CD4-positive, alpha-beta T cell treated with Interleukin-15 for 1 hour (primary cell): Measurements from ENCODE around the gene ACSM4.
"Not testable (repeated sequence)": the region's sequence is repeated elsewhere in the genome, so short reads cannot be mapped to it uniquely, and the experiment has no call there.

Experiments
- DNase-seq: peaks from one replicate; pipeline ENCODE4 v3.0.0-alpha.2; 2020

ACSM4 gene, protein sequence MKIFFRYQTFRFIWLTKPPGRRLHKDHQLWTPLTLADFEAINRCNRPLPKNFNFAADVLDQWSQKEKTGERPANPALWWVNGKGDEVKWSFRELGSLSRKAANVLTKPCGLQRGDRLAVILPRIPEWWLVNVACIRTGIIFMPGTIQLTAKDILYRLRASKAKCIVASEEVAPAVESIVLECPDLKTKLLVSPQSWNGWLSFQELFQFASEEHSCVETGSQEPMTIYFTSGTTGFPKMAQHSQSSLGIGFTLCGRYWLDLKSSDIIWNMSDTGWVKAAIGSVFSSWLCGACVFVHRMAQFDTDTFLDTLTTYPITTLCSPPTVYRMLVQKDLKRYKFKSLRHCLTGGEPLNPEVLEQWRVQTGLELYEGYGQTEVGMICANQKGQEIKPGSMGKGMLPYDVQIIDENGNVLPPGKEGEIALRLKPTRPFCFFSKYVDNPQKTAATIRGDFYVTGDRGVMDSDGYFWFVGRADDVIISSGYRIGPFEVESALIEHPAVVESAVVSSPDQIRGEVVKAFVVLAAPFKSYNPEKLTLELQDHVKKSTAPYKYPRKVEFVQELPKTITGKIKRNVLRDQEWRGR

DNA sequence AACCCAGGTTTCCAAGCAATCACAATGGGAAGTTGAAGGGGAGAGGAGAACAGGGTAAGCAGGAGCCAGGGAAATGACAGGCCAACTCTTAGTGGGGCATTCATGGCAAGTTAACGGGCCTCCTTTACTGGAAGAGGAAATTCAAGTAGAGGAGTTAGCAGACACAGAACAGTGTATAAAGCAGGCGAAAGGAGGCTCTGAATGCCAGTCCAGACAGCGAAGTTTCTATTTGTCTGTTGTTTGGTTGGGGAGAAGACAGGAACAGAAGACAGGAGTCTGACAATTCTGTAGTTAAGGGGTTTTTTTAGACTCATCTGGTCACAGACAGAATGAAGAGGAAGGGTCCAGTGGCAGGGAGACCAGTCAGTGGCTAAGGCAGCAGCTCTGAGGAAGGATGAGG lies at the start of gene ACSM4:
ACSM4 (plus strand) TSS at position 301 of the 400 bp plus-strand sequence. CDS start 260 bp downstream, outside the sequence.
- no peak for DNase-seq

DNA sequence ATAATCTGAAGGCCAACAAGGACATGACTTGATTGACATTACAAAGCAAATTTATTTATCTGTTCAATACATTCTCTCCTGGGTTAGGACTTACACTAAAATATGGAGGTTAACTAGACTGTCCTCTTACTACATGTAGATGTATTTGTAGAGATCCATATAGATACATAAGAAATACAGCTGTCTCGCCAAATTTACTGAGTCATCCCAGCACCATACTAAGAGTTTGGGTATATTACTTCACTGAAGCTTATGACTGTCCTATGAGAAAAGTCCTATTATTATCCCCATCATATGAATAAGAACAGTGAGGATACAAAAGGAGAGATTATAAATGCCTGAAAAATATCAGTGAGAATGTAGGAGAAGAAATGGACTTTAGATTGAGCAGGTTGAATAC lies 44.8 kb upstream of the ACSM4 start:
- no peak for DNase-seq

DNA sequence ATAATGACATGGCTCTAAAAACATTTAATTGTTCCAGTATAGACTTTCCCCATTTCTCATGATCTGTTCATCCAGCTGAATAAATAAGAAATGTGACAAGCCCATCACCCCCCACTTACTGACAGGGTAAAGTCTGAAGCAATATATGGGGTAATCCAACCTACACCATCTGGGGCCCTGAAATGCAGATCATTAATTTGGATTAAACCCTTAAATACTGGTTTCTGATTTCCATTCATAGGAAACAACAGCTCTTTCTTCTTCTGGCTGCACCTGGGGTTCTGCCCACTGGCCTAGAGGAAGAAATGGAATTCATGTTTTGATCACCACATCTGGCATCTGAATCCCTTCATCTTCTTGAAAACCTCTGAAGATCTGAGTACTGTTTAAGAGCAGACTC lies 39.3 kb upstream of the ACSM4 start:
- DNase-seq, result no peak

DNA sequence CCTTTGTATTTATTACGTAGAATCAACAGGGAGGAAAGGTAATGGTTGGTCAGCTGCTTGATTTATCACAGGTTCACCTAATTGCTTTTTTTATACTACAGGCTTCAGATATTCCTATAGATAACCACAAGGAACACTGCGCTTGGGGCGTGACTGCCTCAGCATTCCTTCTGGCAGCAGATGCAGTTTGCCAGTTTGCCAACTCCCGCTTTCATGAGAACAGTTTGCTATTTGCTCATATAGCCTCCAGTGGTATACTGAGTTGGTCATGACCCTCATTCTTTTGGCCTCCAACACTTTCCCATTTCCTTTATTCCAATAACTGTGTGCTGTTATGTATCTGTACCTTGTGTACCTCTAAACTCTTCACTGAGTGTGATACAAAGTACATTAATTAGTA lies 38.6 kb upstream of the ACSM4 start:
- no peak for DNase-seq

DNA sequence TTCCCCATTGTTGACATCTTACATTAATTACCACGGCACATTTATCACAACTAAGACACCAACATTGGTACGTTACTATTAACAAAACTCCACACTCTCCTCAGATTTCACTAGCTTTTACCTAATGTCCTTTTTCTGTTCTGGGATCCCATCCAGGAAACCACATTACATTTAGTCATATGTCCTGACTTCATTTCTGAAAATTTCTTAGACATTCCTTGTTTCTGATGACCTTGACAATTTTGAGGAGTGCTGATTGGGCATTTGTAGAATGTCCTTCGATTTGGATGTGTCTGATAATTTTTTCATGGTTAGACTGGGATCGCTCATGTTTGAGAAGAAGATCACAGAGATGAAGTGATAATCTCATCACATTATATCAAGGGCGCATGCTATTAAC lies 34.6 kb upstream of the ACSM4 start:
- DNase-seq, result no peak

DNA sequence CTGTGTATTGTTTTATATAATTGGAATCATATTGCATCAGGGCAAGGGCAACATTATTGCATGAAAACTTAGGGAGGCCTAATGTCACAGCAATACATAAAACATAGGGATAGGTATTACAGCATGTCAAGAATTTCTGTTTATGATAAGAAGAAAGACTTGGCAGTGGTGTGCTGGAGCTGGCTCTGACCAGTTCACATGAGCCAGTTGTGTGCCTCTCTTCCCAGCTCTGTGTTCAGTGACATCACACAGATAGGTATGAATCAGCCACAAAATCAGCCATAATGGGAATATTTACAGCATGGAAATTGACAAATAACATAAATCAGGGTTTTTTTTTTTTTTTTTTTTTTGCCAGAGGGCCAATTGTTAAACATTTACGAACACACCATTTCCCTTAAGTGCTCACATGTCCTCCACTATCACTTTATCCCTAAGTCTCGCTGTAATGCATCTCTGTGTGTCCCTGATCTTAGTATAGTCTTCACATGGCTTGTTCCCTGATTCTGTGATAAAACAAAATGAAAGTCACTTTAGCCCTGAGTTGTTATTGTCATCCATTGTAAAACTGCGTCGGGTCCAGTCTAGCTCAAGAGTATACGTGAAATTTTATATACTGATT lies 31.9 kb upstream of the ACSM4 start:
- no peak for DNase-seq

DNA sequence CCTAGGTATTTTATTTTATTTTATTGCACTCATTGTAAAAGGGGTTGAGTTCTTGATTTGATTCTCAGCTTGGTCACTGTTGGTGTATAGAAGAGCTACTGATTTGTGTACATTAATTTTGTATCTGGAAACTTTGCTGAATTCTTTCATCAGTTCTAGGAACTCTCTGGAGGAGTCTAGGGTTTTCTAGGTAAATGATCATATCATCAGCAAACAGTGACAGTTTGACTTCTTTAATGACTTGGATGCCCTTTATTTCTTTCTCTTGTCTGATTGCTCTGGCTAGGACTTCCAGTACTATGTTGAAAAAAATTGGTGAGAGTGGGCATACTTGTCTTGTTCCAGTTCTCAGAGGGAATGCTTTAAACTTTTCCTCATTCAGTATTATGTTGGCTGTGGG lies 28.4 kb upstream of the ACSM4 start:
- DNase-seq, result not testable (repeated sequence)

DNA sequence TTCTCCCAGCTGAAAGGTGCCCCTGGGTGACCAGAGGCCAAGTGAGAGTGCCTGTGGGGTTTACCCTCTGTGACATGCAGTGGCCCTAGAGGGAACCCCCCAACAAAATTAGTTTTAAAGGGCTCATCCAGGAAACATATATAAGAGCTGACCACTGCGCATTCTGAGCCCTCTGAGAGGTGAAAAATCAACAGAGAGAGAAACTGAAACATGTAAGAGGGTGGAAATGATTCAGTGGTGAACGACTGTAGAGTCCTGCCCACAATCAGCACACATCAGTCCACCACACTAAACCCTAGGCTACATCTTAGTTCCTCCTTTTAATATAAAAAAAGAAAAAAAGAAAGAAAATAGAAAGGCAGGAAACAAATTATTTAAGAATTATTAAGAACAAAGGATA lies 21.0 kb upstream of the ACSM4 start:
- no peak for DNase-seq

DNA sequence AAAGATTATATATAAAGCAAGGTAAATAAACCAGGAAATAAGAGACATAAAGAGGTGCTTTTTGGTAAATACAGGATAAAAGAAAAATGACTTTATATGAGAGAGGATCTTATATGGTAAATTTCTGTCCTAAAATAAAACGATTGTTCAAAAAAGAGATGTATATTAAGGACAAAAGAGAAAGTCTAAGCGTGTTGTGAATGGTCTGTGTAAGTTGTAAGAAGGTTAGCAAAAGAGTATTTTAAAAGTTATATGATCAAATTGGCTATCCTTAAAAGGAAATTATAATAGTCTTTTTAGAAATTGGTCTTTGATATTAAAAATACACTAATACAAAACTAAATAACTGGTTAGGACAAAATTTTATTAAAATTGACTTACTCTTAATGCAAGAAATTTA lies 14.1 kb upstream of the ACSM4 start:
- DNase-seq, result no peak

DNA sequence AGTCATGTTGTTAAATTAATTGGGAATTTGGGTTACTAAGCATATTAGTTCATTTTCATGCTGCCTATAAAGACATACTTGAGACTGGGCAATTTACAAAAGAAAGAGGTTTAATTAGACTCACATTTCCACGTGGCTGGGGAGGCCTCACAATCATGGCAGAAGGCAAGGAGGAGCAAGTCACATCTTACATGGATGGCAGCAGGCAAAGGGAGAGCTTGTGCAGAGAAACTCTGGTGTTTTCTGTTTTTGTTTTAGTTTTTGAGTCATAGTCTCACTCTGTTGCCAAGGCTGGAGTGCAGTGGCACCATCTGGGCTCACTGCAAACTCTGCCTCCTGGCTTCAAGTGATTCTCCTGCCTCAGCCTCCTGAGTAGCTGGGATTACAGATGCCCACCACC lies 13.3 kb upstream of the ACSM4 start:
- not testable (repeated sequence) for DNase-seq

DNA sequence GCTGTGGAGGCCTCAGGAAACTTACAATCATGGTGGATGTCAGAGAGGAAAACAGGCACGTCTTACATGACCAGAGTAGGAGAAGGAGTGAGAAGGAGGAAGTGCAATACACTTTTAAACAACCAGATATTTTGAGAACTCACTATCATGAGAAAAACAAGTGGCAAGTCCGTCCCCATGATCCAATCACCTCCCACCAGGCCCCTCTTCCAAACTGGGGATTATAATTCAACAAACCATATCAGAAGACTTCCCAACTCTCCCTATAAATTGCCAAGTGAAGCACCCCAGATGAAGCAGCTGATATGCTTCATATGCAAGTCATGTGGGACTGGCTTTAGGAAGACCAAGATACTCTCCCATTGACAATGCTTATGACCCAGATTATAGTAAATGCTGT lies 11.6 kb upstream of the ACSM4 start:
- DNase-seq, result no peak

DNA sequence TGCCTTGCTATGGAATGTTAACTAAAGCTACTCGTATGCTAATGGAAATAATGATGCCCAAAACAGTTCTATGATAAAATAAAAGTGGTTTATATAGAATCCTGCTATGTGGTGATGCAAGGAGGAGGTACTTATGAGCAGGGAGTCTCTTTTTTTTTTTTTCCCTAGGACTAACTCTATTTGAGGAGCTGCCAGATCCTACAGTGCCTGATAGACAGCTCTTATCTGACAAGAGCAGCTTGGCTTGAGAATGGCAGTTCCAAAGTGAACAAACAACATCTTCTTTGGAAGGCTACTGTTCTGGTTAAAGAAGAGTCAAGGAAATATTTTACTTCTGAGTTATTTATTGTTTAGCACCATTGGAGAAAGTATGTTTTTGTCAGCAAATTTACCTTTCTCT lies 10.2 kb upstream of the ACSM4 start:
- no peak for DNase-seq

DNA sequence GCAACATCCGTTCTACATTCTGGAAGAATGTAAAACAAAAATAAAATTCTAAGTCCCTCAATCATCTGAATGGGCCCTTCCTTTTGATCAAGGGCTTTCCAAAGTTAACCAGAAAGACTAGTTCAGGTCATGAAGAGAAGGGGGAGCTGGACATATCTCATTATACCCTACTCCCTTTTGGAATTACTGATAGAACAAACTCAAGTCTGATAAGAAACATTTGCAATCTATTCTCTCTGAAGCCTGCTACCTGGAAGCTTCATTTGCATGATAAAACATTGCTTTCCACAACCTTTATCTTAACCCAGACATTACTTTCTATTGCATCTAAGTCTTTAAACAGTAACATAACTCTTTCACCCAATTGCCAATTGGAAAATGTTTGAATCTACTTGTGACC lies 8.3 kb upstream of the ACSM4 start:
- no peak for DNase-seq

DNA sequence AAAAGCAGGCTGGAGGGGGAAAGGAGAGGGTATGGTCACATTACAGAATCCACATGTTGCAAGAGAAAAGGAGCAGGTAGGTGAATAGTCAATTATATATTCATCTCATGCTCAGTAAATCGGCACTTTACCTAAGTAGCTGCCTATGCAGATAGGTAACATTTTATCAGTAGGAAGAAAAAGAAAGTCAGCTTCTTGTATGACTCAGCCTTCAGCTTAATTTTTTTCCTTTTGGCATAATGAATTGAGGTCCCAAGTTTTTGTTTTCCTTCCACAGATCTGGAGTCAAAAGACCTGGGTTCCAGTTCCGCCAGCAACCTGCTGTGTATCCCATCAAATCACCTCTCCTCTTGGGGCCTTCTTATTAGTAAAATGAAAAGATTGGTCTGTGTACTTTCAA lies 6.0 kb upstream of the ACSM4 start:
- DNase-seq, result no peak

DNA sequence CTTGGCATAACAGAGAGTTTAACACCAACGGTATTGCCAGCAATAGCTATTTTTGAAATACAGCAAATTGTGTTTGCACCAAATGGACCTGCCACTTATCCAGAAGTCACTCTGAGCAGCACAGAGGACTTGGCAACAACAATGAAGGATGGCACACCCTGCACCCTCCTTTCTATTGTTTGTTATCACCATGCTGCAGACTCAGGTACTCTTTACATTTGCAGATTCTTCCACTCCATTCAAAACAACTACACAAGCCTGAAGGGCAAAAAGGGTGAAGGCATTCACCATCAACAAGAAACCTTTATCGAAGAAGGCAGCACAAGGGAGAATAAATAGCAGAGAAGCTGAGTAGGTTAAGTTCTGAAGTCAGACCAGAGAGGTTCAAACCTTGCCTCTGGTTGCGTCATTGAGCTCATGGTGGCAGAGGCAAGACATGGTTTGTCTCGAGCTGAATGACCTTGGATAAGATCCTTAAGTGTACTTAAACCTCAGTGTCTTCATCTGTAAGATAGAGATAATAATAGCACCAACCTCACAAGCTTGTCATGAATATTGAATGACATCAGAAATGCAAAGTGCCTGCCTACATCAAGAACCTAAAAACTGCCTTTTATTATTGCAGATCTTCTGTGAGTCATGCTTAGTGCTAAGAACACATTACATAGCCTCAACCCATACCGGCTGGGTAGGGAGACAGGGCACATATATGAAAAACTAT lies 1.4 kb upstream of the ACSM4 start:
- no peak for DNase-seq

DNA sequence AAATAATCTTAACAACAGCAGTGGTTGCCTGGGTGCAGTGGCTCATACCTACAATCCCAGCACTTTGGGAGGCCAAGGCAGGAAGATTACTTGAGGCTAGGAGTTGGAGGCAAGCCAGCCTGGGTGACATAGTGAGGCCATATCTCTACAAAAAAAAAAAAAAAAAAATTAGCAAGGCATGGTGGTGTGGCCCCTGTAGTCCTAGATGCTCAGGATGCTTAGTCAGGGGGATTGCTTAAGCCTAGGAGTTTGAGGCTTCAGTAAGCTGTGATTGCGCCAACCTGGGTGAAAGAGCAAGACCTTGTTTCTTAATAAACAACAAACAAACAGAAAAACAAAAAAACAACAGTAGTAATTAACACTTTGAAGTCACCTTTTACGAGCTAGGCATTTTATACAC lies 642 bp upstream of the ACSM4 start:
- no peak for DNase-seq

DNA sequence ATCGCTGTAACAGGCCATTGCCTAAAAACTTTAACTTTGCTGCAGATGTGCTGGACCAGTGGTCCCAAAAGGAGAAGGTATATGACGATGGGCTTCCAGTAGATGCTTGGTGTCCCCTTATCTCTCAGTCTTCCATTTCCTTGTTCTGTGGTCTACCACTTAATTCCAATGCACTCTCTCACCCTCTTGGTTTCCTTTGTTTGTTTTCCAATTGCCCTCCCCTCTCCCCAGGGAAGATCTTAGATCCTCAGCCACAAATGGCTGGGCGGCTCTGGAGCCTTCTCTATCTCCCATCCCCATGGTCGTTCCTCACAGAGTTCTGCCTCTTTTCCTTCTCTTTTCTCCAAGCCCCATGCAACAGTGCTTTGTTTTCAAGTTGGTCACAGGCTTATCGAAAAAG lies 584 bp downstream of the ACSM4 start:
- DNase-seq, result no peak

DNA sequence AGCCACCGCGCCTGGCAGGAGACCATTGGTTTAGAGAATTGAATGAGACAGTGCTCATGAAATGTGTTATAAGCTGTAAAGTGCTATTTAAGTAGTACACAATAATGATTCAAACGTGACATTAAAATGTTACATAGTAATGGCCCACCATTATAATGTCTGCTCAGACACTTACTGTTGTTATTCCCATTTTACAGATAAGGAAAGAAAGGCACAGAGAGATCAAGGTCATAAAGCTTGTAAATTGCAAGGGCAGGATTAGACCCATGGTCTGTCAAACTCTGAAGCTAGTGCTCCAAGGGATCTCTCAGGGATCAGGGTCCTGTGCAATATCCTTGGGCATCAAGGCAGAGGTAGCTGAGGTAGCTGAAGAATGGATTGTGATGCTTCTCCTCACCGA lies 6.2 kb downstream of the ACSM4 start:
- DNase-seq, result no peak

DNA sequence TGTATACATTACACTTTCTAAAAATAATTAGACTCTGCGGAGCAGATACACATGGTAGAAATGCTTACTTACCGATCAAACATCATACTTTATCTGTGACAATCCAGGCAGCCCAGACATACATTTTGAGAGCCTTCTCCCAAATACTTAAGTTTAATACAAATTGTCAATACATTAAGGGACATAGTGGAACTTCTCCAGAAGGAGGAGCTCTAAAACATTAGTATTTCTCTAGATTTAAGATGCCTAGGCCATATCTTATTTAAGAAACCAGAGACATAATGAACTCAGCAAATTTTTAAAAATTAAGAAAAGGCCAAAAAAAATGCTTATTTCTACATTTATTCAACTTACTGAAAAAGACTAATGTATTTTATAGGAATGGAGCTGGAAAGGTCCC lies 16.1 kb downstream of the ACSM4 start:
- DNase-seq, result no peak

DNA sequence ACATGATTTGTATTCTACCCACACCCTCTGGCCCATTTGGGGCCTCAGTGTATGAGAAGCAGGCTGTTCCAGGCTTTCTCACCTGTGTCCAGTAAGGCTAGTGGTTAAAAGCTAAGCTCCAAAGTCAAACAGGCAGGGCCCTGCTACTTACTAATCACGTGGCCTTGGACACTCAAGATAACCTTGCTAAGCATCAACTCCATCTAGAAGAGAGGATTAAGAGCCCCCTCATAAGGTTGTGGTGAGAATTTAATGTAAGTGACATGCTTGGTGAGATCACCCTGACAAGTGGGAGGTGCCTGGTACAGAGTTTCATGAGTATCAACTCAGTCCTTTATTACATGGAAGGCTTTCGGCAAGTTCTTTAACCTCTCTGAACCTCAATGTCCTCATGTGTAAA lies 17.8 kb downstream of the ACSM4 start:
- no peak for DNase-seq

DNA sequence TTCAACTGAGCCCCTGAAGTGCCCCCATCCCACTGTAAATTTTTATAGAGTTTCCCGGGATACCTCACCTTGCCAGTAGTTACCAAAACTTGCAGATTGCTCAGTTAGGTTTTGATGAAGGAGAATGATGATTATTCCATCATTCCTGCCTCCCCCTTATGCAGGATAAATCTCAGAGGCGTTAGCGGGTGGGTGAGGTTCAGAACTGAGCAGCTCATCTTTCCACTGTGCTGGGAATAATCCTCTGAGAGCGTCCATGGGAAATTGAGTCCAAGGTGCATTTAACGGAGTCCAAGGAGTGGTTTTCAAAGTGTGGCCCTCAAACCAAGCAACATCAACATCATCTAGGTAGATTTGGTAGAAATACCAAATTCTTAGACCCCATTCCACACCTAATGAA lies 18.7 kb downstream of the ACSM4 start:
- DNase-seq, result no peak

DNA sequence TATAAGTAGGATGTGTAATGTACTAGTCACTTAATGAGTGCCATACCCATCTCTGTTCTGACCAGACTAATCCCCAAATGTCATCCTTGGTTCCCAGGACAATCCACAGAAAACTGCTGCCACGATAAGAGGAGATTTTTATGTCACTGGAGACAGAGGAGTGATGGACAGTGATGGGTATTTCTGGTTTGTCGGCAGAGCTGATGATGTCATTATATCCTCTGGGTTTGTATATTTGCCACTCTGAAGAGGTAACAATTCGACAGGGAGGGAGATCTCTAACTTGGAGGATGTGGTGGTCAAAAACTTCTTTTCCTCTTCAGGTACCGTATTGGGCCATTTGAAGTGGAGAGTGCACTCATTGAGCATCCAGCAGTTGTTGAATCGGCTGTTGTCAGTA lies 20.3 kb downstream of the ACSM4 start:
- DNase-seq, result no peak

DNA sequence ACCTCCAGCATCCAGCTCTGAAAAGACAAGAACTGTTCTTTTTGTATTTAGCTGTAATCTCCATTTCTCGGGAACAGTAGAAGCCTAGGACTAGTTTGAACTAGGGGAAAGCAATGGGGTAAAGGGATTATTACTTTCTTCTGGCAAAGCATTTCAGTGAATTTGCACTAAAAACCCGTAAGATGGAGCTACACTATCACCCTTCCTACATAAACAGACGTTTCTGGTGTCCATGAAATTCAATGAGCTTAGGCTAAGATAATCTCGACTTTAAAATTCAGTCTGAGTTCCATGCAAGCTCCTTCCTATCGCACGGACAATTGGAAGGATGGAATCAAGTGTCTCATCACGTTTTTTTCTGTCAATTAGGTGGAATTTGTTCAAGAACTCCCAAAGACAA lies 24.0 kb downstream of the ACSM4 start:
- DNase-seq, result no peak

DNA sequence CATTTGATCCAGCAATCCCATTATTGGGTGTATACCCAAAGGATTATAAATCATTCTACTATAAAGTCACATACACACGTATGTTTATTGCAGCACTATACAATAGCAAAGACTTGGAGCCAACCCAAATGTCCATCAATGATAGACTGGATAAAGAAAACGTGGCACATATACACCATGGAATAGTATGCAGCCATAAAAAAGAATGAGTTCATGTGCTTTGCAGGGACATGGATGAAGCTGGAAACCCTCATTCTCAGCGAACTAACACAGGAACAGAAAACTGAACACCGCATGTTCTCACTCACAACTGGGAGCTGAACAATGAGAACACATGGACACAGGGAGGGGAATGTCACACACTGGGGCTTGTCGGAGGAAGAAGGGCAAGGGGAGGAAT lies 33.9 kb downstream of the ACSM4 start:
- DNase-seq, result not testable (repeated sequence)
